ENCODE data around the gene SPATA21.

Gene SPATA21

GRCh38 chr1:16374266-16374665 lies 63.0 kb downstream of the SPATA21 start:
- in situ Hi-C loops (cut with MboI; ENCODE audit: low pct_unique_long_range_greater_than_20kb, low sequenced_read_pairs, unreplicated experiment) = no loop called here
- DNase-seq (ENCODE audit: low spot score) = no peak
- no peak for TF ChIP-seq CTCF (IDR thresholded peaks at IDR 0.05; ENCODE audit: extremely low read depth, insufficient read depth, missing control alignments)

GRCh38 chr1:16372535-16373285 lies 64.5 kb downstream of the SPATA21 start:
- in situ Hi-C loops (cut with MboI; ENCODE audit: low pct_unique_long_range_greater_than_20kb, low sequenced_read_pairs, unreplicated experiment) = no loop called here

GRCh38 chr1:16371725-16372124 lies 65.5 kb downstream of the SPATA21 start:
- DNase-seq (ENCODE audit: low spot score) = no peak
- in situ Hi-C loops (cut with MboI; ENCODE audit: low pct_unique_long_range_greater_than_20kb, low sequenced_read_pairs, unreplicated experiment) = no loop called here
- no peak for TF ChIP-seq CTCF (IDR thresholded peaks at IDR 0.05; ENCODE audit: extremely low read depth, insufficient read depth, missing control alignments)

More at GRCh38 chr1:16372535-16373285, 64.5 kb downstream of the SPATA21 start:
- DNase-seq (ENCODE audit: low spot score) = no peak
- no peak for TF ChIP-seq CTCF (IDR thresholded peaks at IDR 0.05; ENCODE audit: extremely low read depth, insufficient read depth, missing control alignments)

GRCh38 chr1:16369821-16370220 lies 67.4 kb downstream of the SPATA21 start:
- no peak for TF ChIP-seq CTCF (IDR thresholded peaks at IDR 0.05; ENCODE audit: extremely low read depth, insufficient read depth, missing control alignments)
- in situ Hi-C loops (cut with MboI; ENCODE audit: low pct_unique_long_range_greater_than_20kb, low sequenced_read_pairs, unreplicated experiment) = no loop called here
- no peak for DNase-seq (ENCODE audit: low spot score)

- in situ Hi-C loops (cut with MboI; ENCODE audit: low pct_unique_long_range_greater_than_20kb, low sequenced_read_pairs, unreplicated experiment) = no loop called here
- no peak for TF ChIP-seq CTCF (IDR thresholded peaks at IDR 0.05; ENCODE audit: extremely low read depth, insufficient read depth, missing control alignments)
- DNase-seq (ENCODE audit: low spot score) = no peak
Measured at GRCh38 chr1:16367968-16368890, 69.0 kb downstream of the SPATA21 start.

GRCh38 chr1:16367258-16367967 lies 69.8 kb downstream of the SPATA21 start:
- in situ Hi-C loops (cut with MboI; ENCODE audit: low pct_unique_long_range_greater_than_20kb, low sequenced_read_pairs, unreplicated experiment) = no loop called here
- TF ChIP-seq CTCF (IDR thresholded peaks at IDR 0.05; ENCODE audit: extremely low read depth, insufficient read depth, missing control alignments) = no peak
- peak; percentile 83 for DNase-seq (ENCODE audit: low spot score)
